Colonic mucosa (tissue), 4 donors: ENCODE data around the gene PLSCR4. TPM values are rescaled to one million over a fixed set of nuclear protein-coding genes. Genes with fewer than 3 reads are reported as not detected.

Experiments used
- DNase-seq: peaks from one replicate; pipeline ENCODE4 v3.0.0-alpha.2; 2020
- H3K27ac ChIP-seq: fragments of 200-600 bp; one replicate; pipeline ENCODE4 v1.8.0; 2021
- H3K27me3 ChIP-seq: fragments of 200-600 bp; one replicate; pipeline ENCODE4 v1.8.0; 2021
- H3K36me3 ChIP-seq: fragments of 200-600 bp; one replicate; pipeline ENCODE4 v1.8.0; 2021
- H3K4me1 ChIP-seq: fragments of 200-600 bp; one replicate; pipeline ENCODE4 v1.8.0; 2021; ENCODE audit warnings: mild to moderate bottlenecking
- H3K4me3 ChIP-seq: fragments of 200-600 bp; one replicate; pipeline ENCODE4 v1.8.0; 2021
- H3K9ac ChIP-seq, 2 donors: one replicate each; pipeline ENCODE4 v1.7.0; 2013; ENCODE audit warnings: control low read depth in 2 of 2, low read depth in 2 of 2, low read length in 2 of 2
- H3K9me3 ChIP-seq: fragments of 200-600 bp; one replicate; pipeline ENCODE4 v1.8.0; 2021
- CTCF ChIP-seq: fragments of 200-600 bp; IDR thresholded peaks from one replicate; pipeline ENCODE4 v1.8.0; 2022; ENCODE audit warnings: antibody characterized with exemption, mild to moderate bottlenecking
- intact Hi-C: fragments of 100-400 bp; cut with DNase I; formaldehyde crosslinking; loops from one replicate; pipeline ENCODE4 v1.14.1; 2022
- total RNA-seq, 2 donors: library from RNA; stranded (reverse); fragmentation: NEBNext Ultra II Directional in 1 of 2; extraction: Animal tissue kit (Norgen Biotek cat#: 25700) in 1 of 2; gene quantifications; one replicate each; pipeline ENCODE4 v1.2.1, GENCODE V29; 2021
- donor health status: healthy.
- donor health status: DM: no; HTN: no; CAD: no.
- donor health status: DM: no; HTN: no; CAD: no.

Gene PLSCR4
- total RNA-seq, 2 donors from 2014 or later: 20.1 to 54.8 TPM

- no peaks in the 10 kb centered on the region for H3K27me3 ChIP-seq
- H3K4me1 ChIP-seq: no peaks in the 10 kb centered on the region
- intact Hi-C loops: no loop called here
- DNase-seq: no peak
- no peaks in the 10 kb centered on the region for H3K36me3 ChIP-seq
- TF ChIP-seq CTCF: no peak
- peak overlapping the region; percentile 12 to 13 for H3K9ac ChIP-seq
- no peaks in the 10 kb centered on the region for H3K9me3 ChIP-seq
- H3K27ac ChIP-seq: peak overlapping the region; percentile 58
- H3K4me3 ChIP-seq: no peak overlapping the region
Observed at GRCh38 chr3:146156666-146157314, 94.1 kb downstream of the PLSCR4 start.

- H3K4me1 ChIP-seq: no peaks in the 10 kb centered on the region
- no peaks in the 10 kb centered on the region for H3K27me3 ChIP-seq
- no peak for DNase-seq
- no peaks in the 10 kb centered on the region for H3K36me3 ChIP-seq
- peak overlapping the region in 1 of 2 donors; percentile 51 for H3K9ac ChIP-seq
- H3K4me3 ChIP-seq: no peak overlapping the region
- no peaks in the 10 kb centered on the region for H3K9me3 ChIP-seq
- TF ChIP-seq CTCF: no peak
- intact Hi-C loops: no loop called here
- H3K27ac ChIP-seq: peak overlapping the region; percentile 58
Observed at GRCh38 chr3:146156095-146156494, 94.8 kb downstream of the PLSCR4 start.

- no peak for TF ChIP-seq CTCF
- no peak for DNase-seq
- Histone ChIP-seq H3K9me3 (no peaks in the 10 kb centered on the region), H3K27me3 (no peaks in the 10 kb centered on the region), H3K4me3 (no peak overlapping the region), H3K9ac (no peak overlapping the region), H3K36me3 (no peaks in the 10 kb centered on the region), H3K4me1 (no peaks in the 10 kb centered on the region), H3K27ac (no peak overlapping the region)
- intact Hi-C loops: no loop called here
Observed at GRCh38 chr3:146154995-146155394, 95.9 kb downstream of the PLSCR4 start.

DNA sequence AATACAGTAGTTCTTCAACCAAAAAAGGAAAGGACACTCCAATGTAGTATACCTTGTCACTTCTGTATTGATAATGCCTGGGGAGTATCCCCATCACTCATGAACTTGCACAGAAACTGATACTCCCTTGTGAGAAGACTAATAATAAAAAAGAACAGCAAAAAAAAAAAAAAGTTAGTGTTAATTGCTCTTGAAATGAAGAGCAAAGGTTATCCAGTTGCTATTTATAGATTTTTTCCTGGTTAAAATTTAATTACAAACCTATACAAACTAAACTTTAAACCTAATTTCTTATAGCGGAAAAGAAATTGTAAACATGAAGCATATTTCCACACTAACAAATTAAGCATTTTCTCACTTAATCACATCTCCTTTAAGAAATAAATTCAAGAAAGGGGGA, 96.6 kb downstream of the PLSCR4 start:
- no peaks in the 10 kb centered on the region for H3K36me3 ChIP-seq
- DNase-seq: no peak
- H3K27me3 ChIP-seq: no peaks in the 10 kb centered on the region
- no peaks in the 10 kb centered on the region for H3K9me3 ChIP-seq
- intact Hi-C loops: no loop called here
- no peak overlapping the region for H3K4me3 ChIP-seq
- H3K9ac ChIP-seq: no peak overlapping the region
- H3K27ac ChIP-seq: no peak overlapping the region
- no peaks in the 10 kb centered on the region for H3K4me1 ChIP-seq
- TF ChIP-seq CTCF: no peak

GRCh38 chr3:146153429-146153828, 97.5 kb downstream of the PLSCR4 start:
- no peak for TF ChIP-seq CTCF
- no peaks in the 10 kb centered on the region for H3K4me1 ChIP-seq
- H3K9me3 ChIP-seq: no peaks in the 10 kb centered on the region
- H3K4me3 ChIP-seq: no peak overlapping the region
- intact Hi-C loops: no loop called here
- no peak for DNase-seq
- H3K27me3 ChIP-seq: no peaks in the 10 kb centered on the region
- no peak overlapping the region for H3K27ac ChIP-seq
- no peaks in the 10 kb centered on the region for H3K36me3 ChIP-seq
- H3K9ac ChIP-seq: no peak overlapping the region
